Gastroesophageal sphincter (tissue), 3 donors: Measurements from ENCODE around the gene PGLYRP2.

Experiments
- POLR2A ChIP-seq, 2 donors: fragments of 450-650 bp; IDR thresholded peaks; one replicate each; pipeline ENCODE4 v1.6.1; 2017; ENCODE audit warnings: antibody characterized with exemption in 2 of 2, mild to moderate bottlenecking in 2 of 2, moderate library complexity in 1 of 2
- POLR2AphosphoS5 ChIP-seq: sonication (generic); formaldehyde crosslinking; IDR thresholded peaks from one replicate; pipeline ENCODE4 v1.6.1; 2017; ENCODE audit warnings: antibody characterized with exemption
- TF ChIP-seq, protein P1 (sequence below), 4 experiments: fragments of 200-600 bp in 2 of 4; fragments of 450-650 bp in 2 of 4; sonication (generic) in 1 of 4; IDR thresholded peaks; one replicate each; pipeline ENCODE4 v1.5.1; 2017 to 2019; ENCODE audit warnings: antibody characterized with exemption in 4 of 4, mild to moderate bottlenecking in 2 of 4, moderate library complexity in 2 of 4

DNA sequence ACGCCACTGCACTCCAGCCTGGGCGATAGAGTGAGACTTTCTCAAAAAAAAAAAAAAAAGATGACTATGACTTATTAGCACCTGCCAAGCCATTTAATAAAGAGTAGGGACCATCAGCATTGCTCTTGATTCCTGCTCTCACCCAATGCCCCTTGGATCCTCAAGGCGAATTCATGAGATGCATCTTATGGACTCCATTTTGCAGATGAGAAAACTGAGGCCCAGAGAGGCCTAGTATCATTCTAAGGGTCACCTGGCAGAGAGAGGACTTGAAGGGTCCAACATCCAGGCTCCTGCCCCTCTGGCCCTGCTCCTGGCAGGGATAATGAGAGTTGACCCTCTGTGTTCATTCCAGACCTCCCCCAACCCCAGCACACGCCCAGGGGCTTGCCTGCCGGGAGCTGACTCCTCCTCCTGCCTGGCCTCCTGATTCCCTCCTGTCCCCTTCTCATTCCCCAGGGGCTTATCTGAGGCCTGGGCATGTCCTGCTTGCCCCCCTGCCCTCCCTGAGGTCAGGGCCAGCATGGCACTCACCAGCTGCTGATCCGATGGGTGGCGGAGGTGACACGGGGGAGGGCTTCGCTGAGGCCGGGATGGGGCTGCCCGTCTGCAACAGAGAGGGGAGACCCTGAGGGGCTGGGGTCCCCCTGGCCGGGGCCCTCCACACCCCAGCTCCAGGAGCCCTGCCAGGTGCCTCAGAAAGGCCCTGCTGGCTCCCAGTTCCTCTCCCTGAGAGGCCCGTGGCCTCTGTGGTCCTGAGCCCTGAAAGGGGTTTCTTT lies 37.0 kb downstream of the PGLYRP2 start:
- TF ChIP-seq, protein P1, sequence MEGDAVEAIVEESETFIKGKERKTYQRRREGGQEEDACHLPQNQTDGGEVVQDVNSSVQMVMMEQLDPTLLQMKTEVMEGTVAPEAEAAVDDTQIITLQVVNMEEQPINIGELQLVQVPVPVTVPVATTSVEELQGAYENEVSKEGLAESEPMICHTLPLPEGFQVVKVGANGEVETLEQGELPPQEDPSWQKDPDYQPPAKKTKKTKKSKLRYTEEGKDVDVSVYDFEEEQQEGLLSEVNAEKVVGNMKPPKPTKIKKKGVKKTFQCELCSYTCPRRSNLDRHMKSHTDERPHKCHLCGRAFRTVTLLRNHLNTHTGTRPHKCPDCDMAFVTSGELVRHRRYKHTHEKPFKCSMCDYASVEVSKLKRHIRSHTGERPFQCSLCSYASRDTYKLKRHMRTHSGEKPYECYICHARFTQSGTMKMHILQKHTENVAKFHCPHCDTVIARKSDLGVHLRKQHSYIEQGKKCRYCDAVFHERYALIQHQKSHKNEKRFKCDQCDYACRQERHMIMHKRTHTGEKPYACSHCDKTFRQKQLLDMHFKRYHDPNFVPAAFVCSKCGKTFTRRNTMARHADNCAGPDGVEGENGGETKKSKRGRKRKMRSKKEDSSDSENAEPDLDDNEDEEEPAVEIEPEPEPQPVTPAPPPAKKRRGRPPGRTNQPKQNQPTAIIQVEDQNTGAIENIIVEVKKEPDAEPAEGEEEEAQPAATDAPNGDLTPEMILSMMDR (IDR thresholded peaks at IDR 0.05) = no peak
- TF ChIP-seq POLR2AphosphoS5 (no peak), POLR2A (IDR thresholded peaks at IDR 0.05) (no peak)
